ENCODE data around the gene TCF12.

GRCh38 chr15:57329582-57330367 is 411.3 kb downstream of the TCF12 start:
- TF ChIP-seq EP300 (IDR thresholded peaks at IDR 0.05) (no peak), POLR2A (IDR thresholded peaks at IDR 0.05; ENCODE audit: low read depth) (no peak), CTCF (IDR thresholded peaks at IDR 0.05) (no peak)

Measured in esophagus muscularis mucosa (tissue), 4 donors.